Skin epidermis (tissue), 12 donors: Measurements from ENCODE around the gene CDKN2C.

Experiments used
- H3K27ac ChIP-seq, 21 experiments: fragments of 200-600 bp; sonication (generic) in 11 of 21; one replicate each; pipeline ENCODE4 v1.5.0; 2020; ENCODE audit warnings: mild to moderate bottlenecking in 3 of 21, inconsistent platforms in 2 of 21, moderate library complexity in 2 of 21
- H3K4me3 ChIP-seq, 7 experiments: fragments of 200-600 bp; sonication (generic) in 2 of 7; one replicate each; pipeline ENCODE4 v1.5.0; 2020; ENCODE audit warnings: inconsistent platforms in 2 of 7, mild to moderate bottlenecking in 2 of 7, moderate library complexity in 1 of 7

Gene CDKN2C

GRCh38 chr1:50959913-50960844, 9.9 kb upstream of the CDKN2C start, which contains the start of gene FAF1:
TSS of gene FAF1 (minus strand) at chr1:50960267. CDS start at chr1:50959811, 456 bp downstream.
- peak within 1 kb of the TSS; percentile 63 to 91 (median 85) for H3K27ac ChIP-seq

DNA sequence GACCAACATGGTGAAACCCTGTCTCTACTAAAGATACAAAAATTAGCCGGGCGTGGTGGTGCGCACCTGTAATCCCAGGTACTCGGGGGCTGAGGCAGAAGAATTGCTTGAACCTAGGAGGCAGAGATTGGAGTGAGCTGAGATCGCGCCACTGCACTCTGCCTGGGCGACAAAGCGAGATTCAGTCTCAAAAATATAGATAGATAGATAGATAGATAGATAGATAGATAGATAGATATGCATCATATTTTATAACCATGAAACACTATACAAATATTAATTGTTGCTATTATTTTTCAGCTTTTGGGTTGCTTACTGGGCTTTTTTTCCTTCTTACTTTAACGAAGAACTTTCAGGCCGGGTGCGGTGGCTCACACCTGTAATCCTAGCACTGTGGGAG, 5.2 kb upstream of the CDKN2C start:
- Histone ChIP-seq H3K27ac (no peak overlapping the region), H3K4me3 (no peak overlapping the region)

More at GRCh38 chr1:50959913-50960844, 9.9 kb upstream of the CDKN2C start, which contains the start of gene FAF1:
- peak within 1 kb of the TSS; percentile 59 to 75 (median 68) for H3K4me3 ChIP-seq

DNA sequence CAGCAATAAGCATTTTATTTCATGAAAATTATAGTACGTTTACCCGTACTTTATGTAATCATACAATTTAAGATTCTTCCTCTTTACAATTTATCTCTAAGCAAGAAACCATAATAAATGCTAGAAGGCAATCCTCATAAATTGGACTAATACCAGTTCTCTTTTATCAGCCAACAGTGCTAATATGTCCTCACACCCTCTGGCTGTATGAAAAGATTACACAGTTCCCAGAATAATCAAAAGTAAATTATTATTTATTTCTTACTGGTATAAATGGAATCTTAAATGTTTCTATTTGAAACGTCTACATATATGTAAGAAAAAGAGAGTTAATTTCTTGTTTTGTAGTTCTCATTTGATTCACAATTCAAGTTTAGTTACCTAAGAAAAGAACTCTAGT, 3.1 kb upstream of the CDKN2C start:
- Histone ChIP-seq H3K4me3 (peak overlapping the region in 2 of 7 experiments; percentile 83 to 93), H3K27ac (peak overlapping the region in 16 of 21 experiments; percentile 7 to 98 (median 94))

DNA sequence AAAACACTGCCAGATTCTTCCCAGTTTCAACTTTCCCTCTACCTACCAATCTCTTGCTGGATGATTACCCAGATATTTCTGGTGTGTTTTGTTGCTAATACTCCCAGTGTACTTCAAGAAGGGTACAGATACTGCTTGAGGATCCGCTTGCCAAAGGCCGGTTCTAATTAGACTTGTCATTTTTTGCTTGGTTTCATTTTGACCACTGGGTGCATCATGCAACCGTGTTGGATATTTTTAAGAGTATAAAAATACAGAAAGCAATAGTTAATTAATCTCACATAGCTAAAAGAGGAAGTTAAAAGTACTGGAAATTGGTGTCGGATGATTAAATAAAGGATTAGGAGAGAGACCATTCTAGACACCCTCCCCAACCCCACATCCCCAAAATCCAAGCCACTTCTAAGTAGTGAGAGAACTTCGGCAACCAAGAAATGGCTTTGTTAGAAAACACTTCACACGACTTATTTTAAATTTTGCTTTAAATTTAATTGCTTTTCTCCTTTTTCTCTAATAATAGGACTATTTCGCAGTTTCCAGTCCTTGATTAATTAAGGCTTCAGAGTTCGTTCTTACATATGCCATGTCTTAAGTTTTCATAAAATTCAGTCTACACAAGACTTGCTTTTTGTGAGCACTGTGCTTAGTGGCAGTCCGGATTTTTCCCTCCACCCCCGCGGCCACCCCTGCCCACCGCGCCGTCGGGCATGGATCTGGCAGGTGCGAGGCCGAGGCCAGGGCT, 2.5 kb upstream of the CDKN2C start:
- Histone ChIP-seq H3K27ac (peak overlapping the region; percentile 41 to 99 (median 94)), H3K4me3 (peak overlapping the region; percentile 48 to 93 (median 81))

DNA sequence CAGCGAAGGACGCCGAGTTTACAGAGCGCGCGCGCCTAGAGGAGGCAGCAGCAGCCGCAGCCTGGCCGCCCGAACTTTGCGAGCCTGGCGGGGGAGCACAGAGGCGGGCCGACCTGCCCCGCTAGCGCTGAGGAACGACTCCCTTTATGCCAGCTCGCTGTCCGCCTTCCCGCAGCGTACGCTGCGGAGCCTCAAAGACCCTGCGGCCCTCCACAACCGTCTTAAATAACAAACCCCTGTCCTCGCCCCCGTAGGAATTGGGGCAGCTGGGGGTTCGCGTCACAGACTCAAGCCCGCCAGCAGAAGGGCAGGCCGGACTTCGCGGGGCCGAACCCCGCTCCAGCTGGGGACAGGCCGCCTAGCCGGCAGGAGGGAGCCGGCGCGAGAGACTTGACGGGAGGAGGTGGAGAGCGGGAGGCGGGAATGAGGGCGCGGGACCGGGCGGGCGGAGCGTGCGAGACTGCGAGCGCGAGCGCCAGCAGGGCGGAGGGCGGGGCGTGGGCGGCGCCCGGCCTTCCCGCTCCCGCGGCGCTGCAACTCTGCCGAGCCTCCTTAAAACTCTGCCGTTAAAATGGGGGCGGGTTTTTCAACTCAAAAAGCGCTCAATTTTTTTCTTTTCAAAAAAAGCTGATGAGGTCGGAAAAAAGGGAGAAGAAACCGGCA, 1.8 kb upstream of the CDKN2C start:
- peak overlapping the region; percentile 41 to 99 (median 94) for H3K27ac ChIP-seq
- peak overlapping the region; percentile 48 to 93 (median 81) for H3K4me3 ChIP-seq

DNA sequence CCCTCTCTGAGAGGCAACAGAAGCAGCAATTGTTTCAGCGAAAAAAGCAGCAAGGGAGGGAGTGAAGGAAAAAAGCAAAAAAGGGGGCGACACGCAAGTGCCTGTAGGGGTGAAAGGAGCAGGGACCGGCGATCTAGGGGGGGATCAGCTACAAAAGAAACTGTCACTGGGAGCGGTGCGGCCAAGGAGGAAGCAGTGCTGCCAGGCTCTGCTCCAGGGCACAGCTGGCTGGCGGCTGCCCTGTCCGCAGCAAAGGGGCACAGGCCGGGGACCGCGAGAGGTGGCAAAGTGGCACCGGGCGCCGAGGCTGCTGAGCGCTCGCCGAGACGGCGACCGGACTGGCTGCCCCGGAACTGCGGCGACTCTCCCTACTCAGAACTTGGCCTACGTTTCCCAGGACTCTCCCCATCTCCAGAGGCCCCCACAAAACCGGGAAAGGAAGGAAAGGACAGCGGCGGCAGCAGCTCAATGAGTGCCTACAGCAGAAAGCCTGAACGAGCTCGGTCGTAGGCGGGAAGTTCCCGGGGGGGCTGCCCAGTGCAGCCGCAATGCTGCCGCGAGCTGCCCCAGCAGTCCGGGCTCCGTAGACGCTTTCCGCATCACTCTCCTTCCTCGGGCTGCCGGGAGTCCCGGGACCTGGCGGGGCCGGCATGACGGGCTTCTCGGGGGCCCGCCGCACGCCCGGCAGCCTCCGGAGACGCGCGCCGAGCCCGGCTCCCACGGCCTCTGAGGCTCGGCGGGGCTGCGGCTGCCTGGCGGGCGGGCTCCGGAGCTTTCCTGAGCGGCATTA, 1.0 kb upstream of the CDKN2C start:
- H3K27ac ChIP-seq: peak overlapping the region; percentile 39 to 99 (median 94)

GRCh38 chr1:50970509-50970887, 453 bp downstream of the CDKN2C start:
- Histone ChIP-seq H3K27ac (peak overlapping the region in 20 of 21 experiments; percentile 25 to 99 (median 94)), H3K4me3 (peak overlapping the region; percentile 48 to 93 (median 81))

More for the DNA sequence above, 1.0 kb upstream of the CDKN2C start:
- peak overlapping the region; percentile 48 to 93 (median 81) for H3K4me3 ChIP-seq

GRCh38 chr1:50970931-50971582, 1.0 kb downstream of the CDKN2C start:
- Histone ChIP-seq H3K4me3 (peak overlapping the region; percentile 48 to 93 (median 81)), H3K27ac (peak overlapping the region in 19 of 21 experiments; percentile 25 to 99 (median 95))

DNA sequence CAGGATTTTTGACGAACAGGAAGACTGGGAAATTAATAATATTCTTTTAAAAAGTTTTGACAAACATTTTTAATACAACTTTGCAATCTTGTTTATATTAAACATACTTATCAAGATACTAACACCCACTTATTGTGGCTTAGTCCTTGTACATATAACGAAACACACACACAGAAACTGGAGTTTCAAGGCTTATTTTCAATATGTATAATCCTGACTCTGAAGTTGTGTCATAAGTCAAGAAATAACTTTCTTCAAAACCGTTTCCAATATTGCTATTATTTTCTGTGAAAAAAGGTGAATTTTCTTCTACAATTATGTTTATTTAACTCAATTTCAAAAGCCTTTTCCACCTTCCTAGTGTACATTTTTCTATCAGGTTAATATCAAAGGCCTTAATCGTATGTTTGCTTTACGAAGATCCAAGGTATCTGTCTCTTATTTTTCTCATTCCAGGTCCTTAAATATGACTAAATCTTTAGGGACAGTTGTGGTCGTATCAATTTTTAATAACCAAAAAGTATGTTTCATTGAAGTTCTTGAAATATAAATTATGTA, 1.8 kb downstream of the CDKN2C start:
- H3K27ac ChIP-seq: peak overlapping the region in 12 of 21 experiments; percentile 13 to 98 (median 94)
- peak overlapping the region in 2 of 7 experiments; percentile 83 to 93 for H3K4me3 ChIP-seq

GRCh38 chr1:50972766-50973165, 2.7 kb downstream of the CDKN2C start:
- peak overlapping the region in 8 of 21 experiments; percentile 0 to 96 (median 54) for H3K27ac ChIP-seq
- H3K4me3 ChIP-seq: no peak overlapping the region

DNA sequence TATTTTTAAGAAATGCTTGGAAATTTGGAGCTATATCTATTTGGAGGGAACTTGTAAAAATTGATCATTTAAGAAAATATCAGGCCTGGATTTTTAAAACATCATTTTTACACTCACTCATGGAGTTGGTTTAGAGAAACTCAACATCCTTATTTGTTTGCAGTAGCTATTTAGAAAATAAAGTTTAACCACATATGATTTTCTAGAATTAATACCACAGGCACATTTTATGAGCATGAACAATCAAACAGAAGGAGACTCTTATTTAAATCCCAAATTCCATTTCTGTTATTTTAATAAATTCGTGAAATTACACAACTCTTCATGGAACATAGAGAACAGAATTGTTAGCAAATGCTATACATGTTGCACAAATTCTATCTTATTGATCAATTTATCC, 3.2 kb downstream of the CDKN2C start:
- H3K27ac ChIP-seq: peak overlapping the region in 4 of 21 experiments; percentile 6 to 69 (median 42)
- H3K4me3 ChIP-seq: no peak overlapping the region

DNA sequence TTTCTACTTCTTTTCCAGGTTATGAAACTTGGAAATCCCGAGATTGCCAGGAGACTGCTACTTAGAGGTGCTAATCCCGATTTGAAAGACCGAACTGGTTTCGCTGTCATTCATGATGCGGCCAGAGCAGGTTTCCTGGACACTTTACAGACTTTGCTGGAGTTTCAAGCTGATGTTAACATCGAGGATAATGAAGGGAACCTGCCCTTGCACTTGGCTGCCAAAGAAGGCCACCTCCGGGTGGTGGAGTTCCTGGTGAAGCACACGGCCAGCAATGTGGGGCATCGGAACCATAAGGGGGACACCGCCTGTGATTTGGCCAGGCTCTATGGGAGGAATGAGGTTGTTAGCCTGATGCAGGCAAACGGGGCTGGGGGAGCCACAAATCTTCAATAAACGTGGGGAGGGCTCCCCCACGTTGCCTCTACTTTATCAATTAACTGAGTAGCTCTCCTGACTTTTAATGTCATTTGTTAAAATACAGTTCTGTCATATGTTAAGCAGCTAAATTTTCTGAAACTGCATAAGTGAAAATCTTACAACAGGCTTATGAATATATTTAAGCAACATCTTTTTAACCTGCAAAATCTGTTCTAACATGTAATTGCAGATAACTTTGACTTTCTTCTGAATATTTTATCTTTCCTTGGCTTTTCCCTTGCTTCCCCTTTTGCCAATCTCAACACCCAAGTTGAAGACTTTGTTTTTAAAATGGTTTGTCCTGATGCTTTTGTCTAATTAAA, 4.0 kb downstream of the CDKN2C start:
- H3K27ac ChIP-seq: peak overlapping the region in 9 of 21 experiments; percentile 9 to 69 (median 15)
- no peak overlapping the region for H3K4me3 ChIP-seq

DNA sequence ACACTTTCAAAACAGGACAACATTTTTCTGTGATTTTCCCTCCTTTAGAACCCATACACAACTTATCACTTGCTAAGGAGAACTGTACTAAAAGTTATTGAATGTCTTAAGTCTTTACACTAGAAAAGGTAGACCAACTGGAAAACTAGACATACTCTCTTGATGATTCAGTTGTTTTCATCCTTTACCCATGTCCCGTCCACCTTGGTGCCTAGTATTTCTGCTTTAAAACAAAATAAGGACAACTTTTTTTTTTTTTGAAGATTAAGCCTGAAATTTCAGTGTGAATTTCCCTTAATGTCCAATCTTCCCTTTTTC, 4.5 kb downstream of the CDKN2C start:
- peak overlapping the region in 3 of 21 experiments; percentile 12 to 41 (median 14) for H3K27ac ChIP-seq
- H3K4me3 ChIP-seq: no peak overlapping the region

DNA sequence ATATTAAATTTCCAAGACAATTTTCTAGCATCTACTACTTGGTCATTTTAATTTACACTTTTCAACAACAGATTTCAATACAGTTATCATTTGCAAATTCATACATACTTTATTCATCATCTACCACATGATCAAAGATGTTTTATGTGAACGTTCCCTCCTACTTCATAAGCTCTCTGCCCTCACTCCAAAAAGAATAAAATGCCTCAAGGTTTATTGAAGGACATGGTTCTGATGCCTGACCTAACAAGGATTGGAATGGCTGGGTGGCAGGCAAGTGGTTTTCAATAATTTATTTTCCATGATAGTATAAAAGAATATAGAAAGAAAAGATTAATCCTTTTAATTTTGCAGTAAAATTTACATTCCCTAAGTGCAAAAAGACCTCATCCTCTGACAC, 5.4 kb downstream of the CDKN2C start:
- H3K4me3 ChIP-seq: no peak overlapping the region
- peak overlapping the region in 1 of 21 experiments; percentile 3 for H3K27ac ChIP-seq

DNA sequence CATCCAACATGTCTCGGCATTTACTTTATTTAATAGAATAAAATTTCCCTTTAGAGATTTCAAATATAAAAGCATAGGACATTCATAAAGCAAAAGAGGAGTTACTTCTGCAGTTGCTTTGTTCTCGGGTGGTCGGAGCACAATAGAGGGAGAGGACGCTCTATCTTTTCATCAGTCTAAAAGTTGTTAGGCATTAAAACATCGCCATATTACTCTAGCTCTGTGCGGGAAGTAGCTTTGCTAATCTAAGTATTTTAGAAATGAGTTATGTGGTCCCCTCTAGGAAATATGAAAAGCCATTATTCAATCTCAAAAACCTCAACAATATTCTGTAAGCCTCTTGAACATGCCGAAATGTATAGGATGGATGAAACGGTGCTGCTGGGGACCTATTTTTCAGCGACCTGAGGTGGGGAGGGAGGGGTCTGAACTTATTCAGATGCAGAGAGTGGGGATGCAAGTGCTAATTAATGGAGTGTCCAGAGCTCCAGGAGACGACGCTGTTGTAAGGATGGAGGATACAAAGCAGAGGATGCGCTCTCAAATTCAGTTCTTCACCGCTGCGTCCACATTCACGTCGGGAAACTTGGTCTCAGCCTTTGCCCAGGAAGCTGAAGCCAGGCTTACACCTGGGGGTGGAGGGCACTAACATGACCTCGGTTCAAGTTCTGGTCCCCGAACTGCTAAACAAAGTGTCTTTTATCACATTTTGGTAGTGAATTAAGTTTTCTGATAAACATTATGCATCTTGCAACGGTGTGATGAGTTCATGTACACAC, 6.3 kb downstream of the CDKN2C start:
- peak overlapping the region; percentile 62 to 94 (median 80) for H3K4me3 ChIP-seq
- peak overlapping the region in 17 of 21 experiments; percentile 74 to 96 (median 91) for H3K27ac ChIP-seq

- H3K4me3 ChIP-seq: peak overlapping the region; percentile 62 to 94 (median 80)
- H3K27ac ChIP-seq: peak overlapping the region; percentile 64 to 96 (median 91)
These were observed 7.0 kb downstream of the CDKN2C start for GRCh38 chr1:50976890-50977574.
